Kidney (tissue), 14 donors: ENCODE measurements around the gene ACTG1. TPM values are rescaled to one million over a fixed set of nuclear protein-coding genes. Genes with fewer than 3 reads are reported as not detected.

Source experiments
- DNase-seq, 5 donors: peaks; one replicate each; pipeline ENCODE4 v3.0.0-alpha.2; 2013 to 2020
- FAIRE-seq: peaks from 2 replicates; lab custom pipeline; 2012; peaks lifted over from hg19 to GRCh38; lab: Jason Lieb, UNC
- H3K27ac ChIP-seq, 2 donors: one replicate each; pipeline ENCODE4 v1.7.0; 2013; ENCODE audit warnings: low read depth in 2 of 2, low read length in 2 of 2, inconsistent platforms in 1 of 2
- H3K27me3 ChIP-seq: one replicate; pipeline ENCODE4 v1.7.1; 2013; ENCODE audit warnings: low read length, inconsistent platforms; ENCODE audit not compliant: control insufficient read depth, insufficient read depth
- H3K36me3 ChIP-seq, 3 donors: one replicate each; pipeline versions ENCODE4 v1.7.0 to v1.7.1; 2013; ENCODE audit warnings: low read length in 3 of 3, control low read depth in 1 of 3, inconsistent platforms in 1 of 3; ENCODE audit not compliant: insufficient read depth in 3 of 3, control insufficient read depth in 2 of 3
- H3K4me1 ChIP-seq, 3 donors: one replicate each; pipeline versions ENCODE4 v1.7.0 to v1.7.1; 2013; ENCODE audit warnings: low read length in 3 of 3, inconsistent platforms in 1 of 3, low read depth in 1 of 3; ENCODE audit not compliant: control insufficient read depth in 2 of 3, insufficient read depth in 2 of 3
- H3K4me3 ChIP-seq, 3 donors: one replicate each; pipeline versions ENCODE4 v1.7.0 to v1.8.1; 2013; ENCODE audit warnings: low read length in 3 of 3, control low read depth in 1 of 3, inconsistent platforms in 1 of 3
- H3K9ac ChIP-seq, 3 donors: one replicate each; pipeline versions ENCODE4 v1.7.0 to v1.7.1; 2013; ENCODE audit warnings: low read length in 3 of 3, control low read depth in 1 of 3, inconsistent platforms in 1 of 3
- H3K9me3 ChIP-seq, 3 donors: one replicate each; pipeline versions ENCODE4 v1.7.0 to v1.7.1; 2013; ENCODE audit warnings: low read length in 3 of 3, control low read depth in 1 of 3, inconsistent platforms in 1 of 3; ENCODE audit not compliant: control insufficient read depth in 2 of 3, insufficient read depth in 1 of 3
- intact Hi-C: fragments of 100-400 bp; cut with DNase I; formaldehyde crosslinking; loops from one replicate; pipeline ENCODE4 v1.11.1; 2022
- polyA plus RNA-seq: library from polyadenylated mRNA; stranded (reverse); fragments of 350-450 nt; fragmentation: Illumina TruSeq; extraction: RNeasy Lipid Tissue Mini Kit (QIAGEN cat#74804); gene quantifications from one replicate; pipeline ENCODE4 v1.2.3, GENCODE V29; 2014; ENCODE audit warnings: low read depth, low replicate concordance; ENCODE audit not compliant: insufficient read depth
- total RNA-seq: library from RNA; stranded (reverse); fragmentation: NEBNext Ultra II Directional; extraction: Animal tissue kit (Norgen Biotek cat#: 25700); gene quantifications from one replicate; pipeline ENCODE4 v1.2.1, GENCODE V29; 2021
- TF ChIP-seq, protein P1 (sequence below): IDR thresholded peaks from 3 replicates; pipeline ENCODE4 v1.5.1; 2012; ENCODE audit warnings: mild to moderate bottlenecking, moderate library complexity, borderline replicate concordance; ENCODE audit not compliant: insufficient read depth; ENCODE audit errors: extremely low read depth
- donor health status: control.
- donor health status: control.
- donor health status: control.
- donor health status: control.
- donor health status: control.
- donor health status: DM: yes; HTN: yes; CAD: no.
- donor health status: Normal renal cell carcinoma (clear cell type).

The ACTG1 gene
- total and polyA plus RNA-seq, 2 donors from 2014 or later: 1,350 to 2,632 TPM

DNA sequence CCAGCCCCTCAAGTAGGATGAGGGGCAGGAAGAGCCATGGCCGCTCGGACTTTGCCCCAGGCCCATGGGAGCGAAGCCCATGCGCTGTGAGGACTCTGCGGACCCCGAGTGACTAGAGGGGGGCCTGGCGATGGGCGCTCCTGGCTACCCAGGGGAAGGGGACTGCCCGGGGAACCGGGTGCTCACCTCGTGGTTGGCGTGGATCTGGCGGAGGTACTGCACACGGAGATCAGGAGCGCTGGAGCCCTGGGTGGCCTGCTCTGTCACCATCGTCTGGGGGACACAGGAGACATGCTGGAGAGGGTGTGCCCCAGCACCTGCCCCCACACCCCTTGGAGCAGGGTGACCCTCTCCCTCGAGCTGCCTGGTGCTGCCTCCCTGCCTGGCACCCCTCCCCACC is 28.5 kb upstream of the ACTG1 start:
- Histone ChIP-seq H3K27me3 (peaks cover 2% of the 10 kb centered on the region), H3K4me3 (no peak overlapping the region), H3K4me1 (peaks cover 0 to 5% (median 0%) of the 10 kb centered on the region in 3 donors), H3K9ac (no peak overlapping the region), H3K9me3 (no peaks in the 10 kb centered on the region), H3K27ac (no peak overlapping the region), H3K36me3 (peaks cover 0 to 11% (median 4%) of the 10 kb centered on the region in 3 donors)
- intact Hi-C loops: no loop called here
- DNase-seq: peak in 2 of 5 donors; percentile 39 to 64
- FAIRE-seq: no peak
- TF ChIP-seq, protein P1, sequence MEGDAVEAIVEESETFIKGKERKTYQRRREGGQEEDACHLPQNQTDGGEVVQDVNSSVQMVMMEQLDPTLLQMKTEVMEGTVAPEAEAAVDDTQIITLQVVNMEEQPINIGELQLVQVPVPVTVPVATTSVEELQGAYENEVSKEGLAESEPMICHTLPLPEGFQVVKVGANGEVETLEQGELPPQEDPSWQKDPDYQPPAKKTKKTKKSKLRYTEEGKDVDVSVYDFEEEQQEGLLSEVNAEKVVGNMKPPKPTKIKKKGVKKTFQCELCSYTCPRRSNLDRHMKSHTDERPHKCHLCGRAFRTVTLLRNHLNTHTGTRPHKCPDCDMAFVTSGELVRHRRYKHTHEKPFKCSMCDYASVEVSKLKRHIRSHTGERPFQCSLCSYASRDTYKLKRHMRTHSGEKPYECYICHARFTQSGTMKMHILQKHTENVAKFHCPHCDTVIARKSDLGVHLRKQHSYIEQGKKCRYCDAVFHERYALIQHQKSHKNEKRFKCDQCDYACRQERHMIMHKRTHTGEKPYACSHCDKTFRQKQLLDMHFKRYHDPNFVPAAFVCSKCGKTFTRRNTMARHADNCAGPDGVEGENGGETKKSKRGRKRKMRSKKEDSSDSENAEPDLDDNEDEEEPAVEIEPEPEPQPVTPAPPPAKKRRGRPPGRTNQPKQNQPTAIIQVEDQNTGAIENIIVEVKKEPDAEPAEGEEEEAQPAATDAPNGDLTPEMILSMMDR: no peak

DNA sequence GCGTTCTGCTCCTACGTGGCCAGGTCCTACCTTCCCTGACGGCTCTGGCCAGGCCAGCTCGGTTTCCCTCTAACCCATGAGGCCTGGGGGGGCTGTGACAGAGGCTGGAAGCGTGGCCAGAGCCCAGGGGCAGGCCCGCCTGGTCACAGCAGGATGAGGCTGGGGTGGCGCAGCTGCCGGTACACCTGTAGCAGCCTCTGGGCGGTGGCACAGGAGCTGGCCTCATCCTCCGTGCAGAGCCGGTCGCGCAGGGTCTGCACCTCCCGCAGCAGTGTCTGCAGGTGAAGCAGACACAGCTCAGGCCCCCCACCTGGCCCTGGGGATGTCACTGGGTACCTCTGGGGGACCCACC is 28.1 kb upstream of the ACTG1 start:
- no peak overlapping the region for H3K9ac ChIP-seq
- FAIRE-seq (no peak), DNase-seq (peak in 1 of 5 donors; percentile 77)
- intact Hi-C loops: no loop called here
- peaks cover 0 to 11% (median 4%) of the 10 kb centered on the region in 3 donors for H3K36me3 ChIP-seq
- TF ChIP-seq, protein P1: no peak
- H3K27ac ChIP-seq: no peak overlapping the region
- H3K4me3 ChIP-seq: no peak overlapping the region
- H3K9me3 ChIP-seq: no peaks in the 10 kb centered on the region
- H3K27me3 ChIP-seq: peaks cover 6% of the 10 kb centered on the region
- peaks cover 0 to 5% (median 0%) of the 10 kb centered on the region in 3 donors for H3K4me1 ChIP-seq

DNA sequence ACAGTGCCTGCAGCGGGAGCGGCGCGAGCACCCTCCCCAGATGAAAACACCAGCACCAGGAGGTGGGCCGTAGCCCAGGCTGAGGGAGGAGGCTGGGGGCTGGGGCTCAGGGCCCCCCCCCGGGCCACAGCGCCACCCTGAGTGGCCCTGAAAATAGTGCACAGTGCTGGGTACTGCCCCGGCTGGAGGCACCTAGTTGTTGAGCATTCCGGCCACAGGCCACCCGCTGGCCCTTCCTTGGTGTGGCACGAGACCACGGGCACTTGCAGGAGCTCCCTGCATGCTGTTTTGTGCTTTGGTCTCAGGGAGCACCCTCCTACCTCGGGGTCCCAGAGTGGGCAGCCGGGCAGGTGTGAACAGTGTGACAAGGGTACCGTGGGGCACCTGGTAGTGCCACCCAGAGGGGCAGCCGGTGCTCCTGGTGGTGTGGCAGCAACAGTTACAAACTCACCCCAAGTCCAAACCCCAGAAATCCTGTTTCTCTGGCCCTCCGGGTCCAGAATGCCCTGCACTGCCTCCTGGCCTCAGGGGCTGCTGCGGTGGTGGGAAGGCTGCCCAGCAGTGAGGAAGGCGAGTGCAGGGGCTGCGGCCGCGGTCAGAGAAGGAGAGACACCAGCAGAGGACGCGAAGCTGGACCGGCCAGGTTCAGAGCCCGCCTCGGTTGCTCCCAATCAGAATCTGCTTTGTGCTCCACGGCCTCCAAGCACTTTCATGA is 27.5 kb upstream of the ACTG1 start:
- no peak overlapping the region for H3K4me3 ChIP-seq
- peaks cover 0 to 5% (median 0%) of the 10 kb centered on the region in 3 donors for H3K4me1 ChIP-seq
- intact Hi-C loops: no loop called here
- FAIRE-seq (no peak), DNase-seq (peak in 1 of 5 donors; percentile 72)
- peaks cover 9% of the 10 kb centered on the region for H3K27me3 ChIP-seq
- no peaks in the 10 kb centered on the region for H3K9me3 ChIP-seq
- H3K27ac ChIP-seq: no peak overlapping the region
- no peak overlapping the region for H3K9ac ChIP-seq
- peaks cover 0 to 11% (median 2%) of the 10 kb centered on the region in 3 donors for H3K36me3 ChIP-seq
- TF ChIP-seq, protein P1: no peak
